SH-SY5Y (cell line): ENCODE measurements around the gene CDH16.

ENCODE experiments used
- GATA2 ChIP-seq: IDR thresholded peaks from 2 replicates; pipeline ENCODE4 v1.6.1; 2011; ENCODE audit warnings: mild to moderate bottlenecking, low read depth, low read length
- GATA3 ChIP-seq: IDR thresholded peaks from 2 replicates; pipeline ENCODE4 v1.6.1; 2011; ENCODE audit warnings: low read depth, mild to moderate bottlenecking, low read length, moderate library complexity

Gene CDH16

DNA sequence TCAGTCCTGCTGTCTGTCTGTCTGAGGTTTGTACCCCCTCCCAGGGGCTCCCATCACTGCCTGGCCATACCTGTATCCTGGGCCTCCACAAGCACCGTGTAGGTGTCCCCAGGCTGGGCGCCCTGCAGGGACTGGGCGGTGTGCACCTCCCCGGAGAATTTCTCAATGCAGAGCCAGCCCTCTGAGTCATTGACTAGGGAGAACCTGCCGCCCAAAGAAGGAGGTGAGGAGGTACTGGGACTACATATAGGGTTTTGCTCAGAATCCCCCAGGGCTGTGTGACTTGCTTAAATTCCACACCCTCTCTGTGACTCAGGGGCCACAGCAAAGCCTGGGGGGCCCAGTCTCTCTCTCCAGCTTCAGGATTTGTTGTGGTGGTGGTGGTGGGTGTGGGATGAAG lies 7.6 kb downstream of the CDH16 start:
- TF ChIP-seq GATA2 (no peak), GATA3 (no peak)

DNA sequence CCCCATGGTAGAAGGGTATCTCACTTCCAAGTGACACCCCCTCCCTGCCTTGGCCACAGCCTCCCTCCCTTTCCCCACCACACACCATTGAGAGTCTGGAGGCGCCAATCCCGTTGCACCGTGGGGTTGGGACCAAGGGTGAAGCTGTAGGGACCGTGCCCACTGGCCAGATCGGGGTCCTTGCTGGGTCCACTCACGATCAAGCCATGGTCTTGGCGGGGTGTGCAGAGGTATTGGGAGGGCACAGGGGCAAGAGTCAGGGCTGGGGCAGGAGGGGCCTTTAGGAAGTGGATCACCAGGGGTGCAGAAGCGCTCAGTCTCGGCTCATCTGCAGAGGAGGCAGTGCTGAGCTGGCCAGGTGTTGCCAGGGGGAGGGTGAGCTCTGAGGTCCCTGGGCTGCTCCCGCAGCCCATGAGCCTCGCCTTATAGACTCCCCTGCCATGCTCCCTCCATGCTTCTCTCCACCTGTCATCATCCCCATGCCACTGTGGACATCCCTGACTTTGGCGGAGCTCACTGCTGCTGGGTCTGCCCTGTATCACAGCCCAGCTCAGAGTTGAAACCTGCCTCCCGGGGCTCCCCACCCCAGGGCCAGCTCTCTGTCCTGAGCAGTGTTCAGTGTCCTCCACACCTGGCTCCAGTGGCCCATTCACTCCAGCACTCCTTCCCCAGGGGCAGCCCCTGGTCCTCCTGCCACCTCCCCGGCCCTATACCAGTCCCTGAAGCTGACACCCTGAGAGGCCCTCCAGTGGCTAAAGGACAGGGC lies 8.3 kb downstream of the CDH16 start:
- TF ChIP-seq GATA3 = no peak

DNA sequence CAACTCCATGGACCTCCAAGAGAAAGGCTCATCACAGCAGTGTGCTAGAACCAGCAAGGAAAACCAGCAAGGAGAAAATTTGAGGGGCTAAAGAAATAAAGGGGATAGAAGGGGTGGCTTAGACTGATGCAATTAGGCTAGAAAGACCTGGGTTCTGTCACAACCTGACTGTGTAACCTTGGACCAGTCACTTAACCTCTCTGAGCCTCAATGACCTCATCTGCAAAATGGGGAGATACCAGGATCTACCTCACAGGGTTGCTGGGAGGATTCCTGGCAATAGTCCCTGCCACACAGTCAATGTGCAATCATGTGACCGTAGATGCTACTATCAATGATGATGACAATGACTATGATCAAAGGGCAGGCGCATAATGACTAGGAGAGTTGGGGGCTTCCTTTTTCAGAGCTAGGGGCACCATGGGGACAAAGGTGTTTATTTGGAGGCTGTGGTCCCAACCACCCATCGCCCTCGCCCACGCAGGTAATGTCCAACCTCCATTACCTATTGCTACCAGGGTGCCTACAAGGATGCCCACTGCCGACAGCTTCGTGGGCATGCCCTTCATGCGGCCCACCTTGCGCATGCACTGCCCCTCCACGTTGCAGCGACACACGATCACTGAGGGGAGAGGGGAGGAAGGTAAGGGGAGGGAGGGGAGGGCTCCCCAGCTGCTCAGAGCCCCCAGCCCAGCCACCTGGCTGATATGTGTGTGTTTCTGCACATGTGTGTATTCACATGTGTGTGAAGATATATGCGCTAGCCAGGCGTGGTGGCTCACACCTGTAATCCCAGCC lies 9.7 kb downstream of the CDH16 start:
- TF ChIP-seq GATA2 = no peak
- no peak for TF ChIP-seq GATA3

DNA sequence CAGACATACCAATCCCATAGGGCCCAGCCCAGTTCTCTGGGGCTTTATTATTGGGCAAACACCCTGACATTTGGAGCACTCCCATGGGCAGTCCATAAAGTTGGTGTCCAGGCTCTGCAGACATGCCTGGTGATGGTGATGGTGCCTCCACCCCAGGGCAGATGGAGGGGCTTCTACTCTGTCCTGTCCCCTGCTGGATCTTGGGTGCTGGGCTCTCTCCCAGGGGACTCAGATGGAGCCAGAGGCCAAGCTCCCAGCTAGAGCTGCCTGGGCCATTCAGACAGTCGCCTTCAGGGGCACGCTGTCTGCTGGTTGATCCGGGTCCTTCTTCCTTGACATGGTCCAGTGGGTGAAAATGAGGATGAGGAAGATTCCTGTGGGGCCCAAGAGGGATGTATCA lies 10.6 kb downstream of the CDH16 start:
- TF ChIP-seq GATA2 = no peak
- TF ChIP-seq GATA3 = no peak

DNA sequence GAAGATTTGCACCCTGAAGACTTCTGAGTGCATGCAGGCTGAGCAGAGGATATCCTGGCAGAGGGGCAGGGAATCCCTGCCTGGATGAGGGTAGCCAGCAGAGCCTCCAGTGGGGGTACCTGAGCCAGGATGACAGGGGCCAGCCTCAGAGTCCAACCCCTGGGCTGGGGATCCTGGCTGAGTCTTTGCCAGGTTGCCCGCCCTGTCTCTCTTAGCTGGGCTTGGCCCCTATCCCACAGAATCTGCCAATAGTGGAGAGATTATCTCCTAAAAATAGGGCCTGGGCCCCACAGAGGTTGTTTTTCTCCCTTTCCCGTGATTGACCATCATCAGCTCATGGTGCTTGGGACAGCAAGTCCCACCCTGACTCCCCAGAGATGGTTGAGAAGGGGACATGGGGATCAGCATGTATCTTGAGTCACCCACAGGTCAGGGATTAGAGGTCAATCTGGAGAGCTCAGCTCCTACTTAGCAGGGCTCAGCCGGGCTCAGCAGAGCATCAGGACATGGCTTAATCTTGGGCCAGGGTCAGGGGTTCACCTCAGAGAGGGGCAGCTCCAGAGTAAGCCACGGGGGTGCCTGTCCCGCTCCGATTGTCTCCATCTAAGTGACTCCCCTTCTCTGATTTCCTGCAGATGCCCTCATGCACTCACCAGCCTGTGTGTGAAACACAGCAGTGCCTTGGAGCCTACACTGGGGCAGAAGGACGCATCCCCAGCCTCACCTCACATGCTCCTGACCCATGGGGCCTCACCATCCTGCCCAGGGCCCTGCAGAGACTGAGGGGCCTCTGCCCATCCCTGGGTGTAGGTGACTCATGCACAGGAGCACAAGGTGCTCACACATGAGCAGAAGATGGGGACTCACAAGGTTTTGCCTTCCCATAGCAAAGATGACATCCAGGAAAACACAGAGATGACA lies 11.5 kb downstream of the CDH16 start:
- TF ChIP-seq GATA3 (no peak), GATA2 (no peak)

DNA sequence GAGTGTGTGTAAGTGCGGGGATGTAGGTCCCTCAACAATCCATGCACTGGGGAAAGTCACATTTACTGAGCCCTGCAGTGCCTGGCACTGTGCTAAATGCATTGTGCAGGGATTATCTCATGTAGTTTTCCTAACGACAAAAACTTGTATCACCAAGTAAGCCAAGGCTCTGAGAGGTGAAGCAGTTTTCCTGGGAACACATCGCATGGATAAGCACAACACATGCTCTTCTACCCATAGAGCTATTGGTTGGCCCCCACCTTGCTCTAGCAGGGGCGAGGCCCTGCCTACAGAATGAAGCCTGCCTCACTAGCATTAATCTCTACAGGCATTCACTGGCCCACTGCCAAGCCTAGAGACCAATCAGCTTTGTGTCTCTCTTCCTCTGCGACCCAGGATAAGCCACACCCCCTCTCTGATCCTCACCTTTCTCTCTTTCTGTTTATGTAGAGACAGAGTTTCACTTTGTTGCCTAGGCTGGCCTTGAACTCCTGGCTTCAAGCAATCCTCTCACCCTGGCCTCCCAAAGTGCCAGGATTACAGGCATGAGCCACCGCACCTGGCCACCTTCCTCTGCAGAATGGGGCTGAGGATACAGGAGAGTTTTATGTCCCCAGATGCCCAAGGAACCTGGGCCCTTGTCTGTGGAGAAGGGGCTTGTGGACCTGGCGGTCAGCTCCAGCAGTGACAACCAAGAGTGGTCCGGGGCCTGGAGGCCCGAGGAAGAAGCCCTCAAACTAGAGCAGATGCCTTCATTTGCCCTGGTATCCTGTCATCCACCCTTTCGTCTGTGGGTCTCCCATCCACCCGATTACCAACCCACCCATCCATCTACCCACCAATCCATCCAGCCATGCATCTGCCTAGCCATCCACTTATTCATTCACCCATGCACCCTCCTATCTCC lies 12.8 kb downstream of the CDH16 start:
- TF ChIP-seq GATA3 (no peak), GATA2 (no peak)

DNA sequence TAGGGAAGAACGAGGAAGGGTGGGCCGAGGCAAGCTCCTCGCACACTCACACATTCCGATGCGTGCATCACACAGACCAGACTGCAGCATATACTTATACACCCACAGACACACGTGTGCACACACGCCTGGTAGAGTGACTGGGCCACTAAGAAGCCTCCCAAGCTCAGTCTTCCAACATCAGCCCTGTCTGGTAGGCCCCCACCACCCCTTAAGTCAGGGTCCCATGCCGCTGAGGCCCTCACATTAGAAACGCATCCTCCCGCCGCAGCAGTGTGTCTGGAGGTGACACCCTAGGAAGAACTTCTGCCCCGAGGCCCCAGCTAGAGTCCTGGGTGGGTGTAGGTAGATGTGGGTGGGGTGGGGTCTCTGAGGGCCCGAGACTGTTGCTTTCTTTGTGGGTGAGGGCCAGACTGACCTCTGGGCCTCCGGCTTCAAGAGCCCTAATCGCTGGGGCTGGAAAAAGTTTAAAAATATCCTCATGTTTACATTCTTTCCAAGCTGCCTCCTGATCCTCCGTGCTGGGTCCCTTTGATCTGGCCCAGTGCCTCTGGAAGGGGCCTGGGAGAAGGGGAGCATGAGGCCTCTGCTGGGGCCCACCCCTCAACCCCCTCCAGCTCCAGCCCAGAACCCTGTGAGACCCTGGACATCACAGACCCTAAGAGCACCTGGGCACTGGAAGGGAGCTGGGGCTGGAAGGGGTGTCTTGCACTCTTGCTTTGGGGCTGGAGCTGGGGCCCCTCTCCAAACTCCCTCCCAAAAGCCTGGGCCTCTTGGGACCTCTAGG lies 13.6 kb downstream of the CDH16 start:
- no peak for TF ChIP-seq GATA3
- TF ChIP-seq GATA2 = no peak

DNA sequence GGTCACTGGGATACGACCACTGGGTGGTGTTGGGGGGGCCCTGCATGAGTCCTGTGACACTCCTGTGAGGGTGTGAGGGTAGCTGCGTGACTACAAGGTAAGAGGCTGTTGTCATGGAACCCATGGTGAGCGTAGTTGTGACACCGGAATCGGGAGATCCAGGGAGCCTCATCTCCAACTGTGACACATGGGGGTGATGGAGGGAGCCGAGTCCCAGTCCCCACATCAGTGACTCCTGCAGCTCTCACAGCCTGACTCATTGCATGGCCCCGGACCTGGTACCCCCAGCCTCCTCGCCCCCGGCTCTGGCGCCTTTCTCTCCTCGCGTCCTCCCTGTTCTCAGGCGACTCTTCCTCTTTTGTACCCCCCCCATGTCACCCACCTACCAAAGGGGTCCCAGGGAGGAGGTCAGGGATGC lies 14.2 kb downstream of the CDH16 start:
- no peak for TF ChIP-seq GATA2
- no peak for TF ChIP-seq GATA3

DNA sequence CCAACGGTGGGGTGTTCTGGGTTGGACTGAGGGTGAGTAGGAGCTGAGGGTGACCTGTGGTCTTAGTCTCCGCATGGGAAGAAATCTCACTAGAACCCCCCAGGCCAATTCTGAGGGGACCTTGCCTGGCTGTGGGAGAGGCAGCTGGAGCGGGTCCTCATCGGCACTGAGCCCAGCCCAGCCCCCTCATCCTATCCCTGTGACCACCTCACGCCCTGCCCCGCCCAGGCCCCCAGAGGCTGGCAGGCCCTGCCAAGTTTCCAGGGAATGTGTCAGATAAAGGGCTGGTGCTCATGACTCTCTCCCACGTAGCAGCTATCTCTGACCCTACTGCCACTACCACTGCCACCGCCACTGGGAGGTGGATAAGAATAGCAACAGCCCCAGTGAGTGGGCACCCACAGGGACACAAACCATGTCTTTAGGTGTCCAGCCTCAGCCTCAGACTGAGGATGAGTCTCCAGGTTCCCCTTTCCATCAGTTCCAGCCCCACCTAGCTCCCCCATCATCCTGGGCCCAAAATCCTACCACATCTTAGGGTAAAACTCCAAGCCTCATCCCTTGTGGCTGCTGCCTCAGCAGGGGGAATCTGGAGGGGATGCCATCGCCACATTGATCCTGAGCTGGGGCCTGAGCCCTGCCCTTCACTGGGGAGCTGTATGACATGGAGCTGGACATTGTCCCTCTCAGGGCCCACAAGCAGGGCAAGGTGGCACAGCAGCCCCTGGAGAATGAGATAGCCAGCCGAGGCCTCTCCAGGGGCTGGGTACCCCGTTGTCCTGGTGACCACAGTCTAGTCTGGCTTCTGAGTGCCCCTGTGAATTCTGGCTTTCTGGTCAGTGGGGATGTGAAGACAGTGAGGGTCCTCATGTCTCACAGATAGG lies 14.9 kb downstream of the CDH16 start:
- no peak for TF ChIP-seq GATA3
- no peak for TF ChIP-seq GATA2

DNA sequence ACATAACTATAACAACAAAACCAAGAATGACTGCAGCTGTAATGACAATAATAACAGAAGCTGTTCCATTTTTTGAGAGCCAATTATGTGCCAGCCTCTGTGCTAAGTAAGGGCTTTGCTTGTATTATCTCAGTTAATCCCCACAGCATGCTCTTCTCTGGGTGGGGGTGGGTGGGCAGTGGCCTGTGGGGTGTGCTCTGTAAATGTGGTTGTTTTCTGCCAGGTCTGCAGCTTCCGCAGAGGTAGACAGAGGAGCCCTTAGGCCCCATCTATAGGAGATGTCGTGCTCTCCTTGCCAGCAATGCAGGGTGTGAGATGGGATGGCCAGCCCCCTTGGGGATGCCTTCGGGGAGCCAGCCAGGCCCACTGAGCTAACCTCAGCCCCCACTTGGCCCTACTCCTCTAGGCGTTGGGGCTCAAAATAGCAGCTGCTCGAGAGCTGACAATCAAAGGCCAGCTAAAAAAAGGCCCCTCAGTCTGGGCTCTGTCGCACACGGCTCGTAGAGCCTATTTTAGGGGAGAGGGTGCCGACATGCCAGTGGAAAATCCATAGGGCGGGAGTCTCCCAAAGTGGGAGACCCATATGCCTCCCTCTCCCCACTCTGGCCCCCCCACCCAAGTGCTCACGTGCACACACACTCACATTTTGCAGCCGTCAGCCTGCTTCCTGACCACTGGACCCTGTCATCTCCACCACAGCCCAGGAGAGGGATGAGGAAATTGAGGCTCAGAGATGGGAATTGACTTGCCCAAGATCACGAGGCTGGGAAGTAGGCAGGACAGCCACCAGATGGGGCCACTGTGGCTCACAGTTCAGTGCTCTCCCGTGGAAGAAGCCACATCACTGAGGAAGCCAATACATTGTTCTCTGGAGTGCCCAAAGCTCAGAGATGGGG lies 15.8 kb downstream of the CDH16 start:
- no peak for TF ChIP-seq GATA3

DNA sequence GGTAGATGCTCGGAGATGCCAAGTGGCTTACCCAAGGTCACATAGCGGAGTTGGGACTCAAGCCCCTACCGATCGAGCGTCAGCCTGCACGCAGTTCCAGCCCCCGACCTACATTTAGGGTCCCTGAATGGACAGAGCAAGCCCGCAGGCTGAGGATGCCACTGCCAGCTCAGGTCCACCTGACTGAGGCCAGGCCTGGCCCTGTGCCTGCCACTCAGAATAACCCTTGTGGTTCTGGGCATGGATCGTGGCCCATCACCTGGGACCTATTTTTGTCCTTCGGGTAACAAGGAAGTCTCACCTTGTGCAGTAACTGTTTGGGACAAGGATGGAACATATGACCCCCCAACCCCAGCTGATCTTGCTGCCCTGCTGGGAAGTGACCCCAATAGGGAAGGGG lies 17.1 kb downstream of the CDH16 start:
- no peak for TF ChIP-seq GATA2
- TF ChIP-seq GATA3 = no peak
